ENCODE results near the gene IKZF3. TPM values are rescaled to one million over a fixed set of nuclear protein-coding genes. Genes with fewer than 3 reads are reported as not detected.
"Not testable (repeated sequence)": the region's sequence is repeated elsewhere in the genome, so short reads cannot be mapped to it uniquely, and the experiment has no call there.

The IKZF3 gene
- total RNA-seq, 1 donor from 2014 or later: 0.51 TPM

GRCh38 chr17:39738983-39739884, 124.9 kb downstream of the IKZF3 start:
- peak; percentile 61 for DNase-seq

DNA sequence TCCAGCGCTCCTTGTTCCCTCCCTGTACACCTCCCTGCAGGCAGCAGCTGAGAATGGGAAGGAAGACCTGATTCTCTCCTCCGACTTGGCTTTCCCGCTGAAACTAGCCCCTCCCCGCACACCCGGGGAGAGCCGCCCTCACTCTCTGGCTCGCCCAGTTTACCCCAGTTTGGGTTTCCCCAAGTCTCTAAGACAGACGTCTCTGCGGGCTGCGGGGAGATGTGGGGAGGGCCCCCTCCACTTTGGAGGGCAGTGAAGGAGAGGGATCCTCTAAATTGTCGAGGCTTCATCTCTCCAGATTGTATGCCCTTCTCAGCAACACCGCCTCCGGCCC, 125.6 kb downstream of the IKZF3 start:
- no peak for DNase-seq

- no peak for DNase-seq
Measured at GRCh38 chr17:39737760-39738567, 126.1 kb downstream of the IKZF3 start, which contains the start of gene GRB7. TSS of gene GRB7 (plus strand) at chr17:39737938. CDS start at chr17:39742302, 4,364 bp downstream.

DNA sequence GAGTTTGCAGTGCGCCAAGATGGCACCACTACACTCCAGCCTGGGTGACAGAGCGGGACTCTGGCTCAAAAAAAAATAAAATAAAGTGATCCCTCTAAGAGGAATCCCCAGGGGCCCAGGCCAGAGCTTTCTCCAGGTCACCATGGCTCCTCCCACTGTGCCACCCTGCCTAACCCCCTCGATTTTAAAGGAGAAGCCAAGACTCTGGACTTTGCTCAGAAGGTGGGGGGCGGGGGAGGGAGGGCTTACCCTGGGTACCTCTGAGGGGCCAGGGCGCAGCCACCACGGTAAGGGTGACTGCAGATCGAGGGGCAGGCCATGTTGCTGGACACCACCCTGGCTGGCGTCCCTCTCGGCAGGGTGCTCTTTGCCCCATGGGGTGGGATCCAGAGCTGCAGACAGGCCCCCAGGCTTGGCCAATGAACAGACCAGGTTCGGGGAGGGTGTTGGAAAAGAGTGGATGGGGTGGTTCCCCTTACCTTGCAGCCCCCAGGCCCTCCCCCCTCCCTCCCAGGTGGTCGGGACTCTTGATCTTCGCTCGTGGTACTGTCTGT, 126.8 kb downstream of the IKZF3 start:
- DNase-seq: no peak

DNA sequence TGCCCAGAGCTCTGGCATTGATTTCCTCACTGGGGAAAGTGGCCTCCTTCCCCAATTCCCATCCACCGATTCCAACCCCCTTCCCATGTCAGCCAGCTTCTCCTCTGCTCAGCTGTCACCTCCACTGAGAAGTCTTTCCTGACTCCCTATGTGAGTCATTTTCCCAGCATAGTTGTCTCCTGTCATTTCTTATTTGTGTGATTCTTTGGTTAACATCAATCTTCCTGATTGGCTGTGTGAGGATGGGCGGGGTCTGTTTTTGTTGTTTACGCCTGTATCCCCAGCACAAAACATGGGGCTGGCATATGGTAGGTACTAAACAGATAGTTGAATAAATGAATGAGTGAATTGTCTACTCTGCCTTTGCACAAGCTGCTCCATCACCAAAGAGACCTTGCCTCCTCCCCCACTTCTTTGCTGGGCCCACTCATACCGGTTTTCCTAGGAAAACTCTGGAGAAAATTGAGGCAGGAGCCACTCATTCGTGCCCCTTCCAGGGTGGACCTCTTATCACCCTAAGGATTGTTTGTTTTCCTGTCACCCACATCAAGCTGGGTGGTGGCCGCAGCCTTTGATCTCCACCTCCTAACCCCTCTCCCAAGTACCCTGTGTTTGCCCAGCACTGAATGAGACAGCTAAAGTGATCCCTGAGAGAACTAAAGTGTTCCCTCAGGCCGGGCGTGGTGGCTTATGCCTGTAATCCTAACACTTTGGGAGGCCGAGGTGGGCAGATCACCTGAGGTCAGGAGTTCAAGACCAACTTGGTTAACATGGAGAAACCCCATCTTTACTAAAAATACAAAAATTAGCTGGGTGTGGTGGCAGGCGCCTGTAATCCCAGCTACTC, 127.6 kb downstream of the IKZF3 start:
- no peak for DNase-seq

GRCh38 chr17:39735882-39736281, 128.2 kb downstream of the IKZF3 start:
- no peak for DNase-seq

- no peak for DNase-seq
Measured at GRCh38 chr17:39732586-39732985, 131.5 kb downstream of the IKZF3 start.

- peak; percentile 94 for DNase-seq
Measured at GRCh38 chr17:39730095-39730921, 133.8 kb downstream of the IKZF3 start, which contains the start of gene MIEN1. TSS of gene MIEN1 (minus strand) at chr17:39730532. CDS start at chr17:39730495, 37 bp downstream.

DNA sequence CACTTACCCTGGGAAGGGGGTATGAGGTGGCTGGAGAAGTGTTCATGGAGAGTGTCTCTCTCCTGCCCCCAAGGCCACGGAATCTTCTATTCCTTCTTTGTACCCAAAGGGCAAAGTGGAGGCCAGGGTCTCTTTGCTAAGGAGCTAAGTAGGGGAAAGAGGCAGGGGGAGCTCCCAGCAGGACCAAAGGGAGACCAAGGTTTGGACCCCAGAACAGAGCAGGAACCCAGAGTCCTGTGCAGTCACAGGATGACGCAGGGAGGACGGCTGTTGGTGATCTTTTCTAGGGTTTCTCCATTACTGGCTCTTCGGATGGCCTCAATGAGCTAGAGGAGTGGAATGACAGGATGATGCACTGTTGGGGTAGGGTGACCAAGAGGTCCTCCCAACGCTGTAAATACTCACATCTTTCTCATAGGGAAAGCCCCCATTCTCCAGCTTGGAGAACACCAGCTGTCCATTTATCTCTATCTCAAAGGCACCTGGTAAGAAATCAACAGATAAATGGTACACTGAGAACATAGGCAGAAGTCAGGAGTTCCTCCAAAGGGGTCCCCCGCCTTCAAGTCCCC, 134.7 kb downstream of the IKZF3 start:
- DNase-seq: no peak

DNA sequence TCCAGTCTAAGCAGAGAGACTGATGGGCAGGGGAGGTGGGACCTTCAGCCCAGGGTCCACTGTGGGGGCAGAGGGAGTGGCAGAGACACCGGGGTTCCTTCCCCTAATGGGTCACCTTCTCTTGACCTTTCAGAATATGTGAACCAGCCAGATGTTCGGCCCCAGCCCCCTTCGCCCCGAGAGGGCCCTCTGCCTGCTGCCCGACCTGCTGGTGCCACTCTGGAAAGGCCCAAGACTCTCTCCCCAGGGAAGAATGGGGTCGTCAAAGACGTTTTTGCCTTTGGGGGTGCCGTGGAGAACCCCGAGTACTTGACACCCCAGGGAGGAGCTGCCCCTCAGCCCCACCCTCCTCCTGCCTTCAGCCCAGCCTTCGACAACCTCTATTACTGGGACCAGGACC, 136.6 kb downstream of the IKZF3 start:
- DNase-seq: no peak

- DNase-seq: no peak
Measured at GRCh38 chr17:39726617-39727016, 137.5 kb downstream of the IKZF3 start.

- not testable (repeated sequence) for DNase-seq
Measured at GRCh38 chr17:39725923-39726322, 138.2 kb downstream of the IKZF3 start.

- no peak for DNase-seq
Measured at GRCh38 chr17:39724731-39725130, 139.4 kb downstream of the IKZF3 start.

DNA sequence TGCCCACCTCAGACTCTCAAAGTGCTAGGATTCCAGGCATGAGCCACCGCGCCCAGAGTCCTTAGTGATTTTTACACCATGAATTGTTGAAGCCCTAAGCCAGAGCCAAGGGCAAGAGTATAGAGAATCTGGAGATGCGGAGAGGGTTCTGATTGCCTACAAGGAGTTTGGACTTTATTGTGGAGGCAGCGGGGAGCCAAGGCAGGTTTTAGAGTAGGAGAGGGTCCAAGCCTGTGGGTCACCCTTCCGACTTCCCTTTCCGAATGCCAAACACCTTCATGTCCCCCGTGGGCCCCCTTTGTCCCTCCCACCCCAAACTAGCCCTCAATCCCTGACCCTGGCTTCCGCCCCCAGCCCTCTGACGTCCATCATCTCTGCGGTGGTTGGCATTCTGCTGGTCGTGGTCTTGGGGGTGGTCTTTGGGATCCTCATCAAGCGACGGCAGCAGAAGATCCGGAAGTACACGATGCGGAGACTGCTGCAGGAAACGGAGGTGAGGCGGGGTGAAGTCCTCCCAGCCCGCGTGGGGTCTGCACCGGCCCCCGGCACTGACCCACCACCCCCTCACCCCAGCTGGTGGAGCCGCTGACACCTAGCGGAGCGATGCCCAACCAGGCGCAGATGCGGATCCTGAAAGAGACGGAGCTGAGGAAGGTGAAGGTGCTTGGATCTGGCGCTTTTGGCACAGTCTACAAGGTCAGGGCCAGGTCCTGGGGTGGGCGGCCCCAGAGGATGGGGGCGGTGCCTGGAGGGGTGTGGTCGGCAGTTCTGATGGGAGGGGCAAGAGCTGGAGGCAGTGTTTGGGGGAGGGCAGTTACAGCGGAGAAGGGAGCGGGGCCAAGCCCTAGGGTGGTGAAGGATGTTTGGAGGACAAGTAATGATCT, 140.9 kb downstream of the IKZF3 start:
- no peak for DNase-seq

DNA sequence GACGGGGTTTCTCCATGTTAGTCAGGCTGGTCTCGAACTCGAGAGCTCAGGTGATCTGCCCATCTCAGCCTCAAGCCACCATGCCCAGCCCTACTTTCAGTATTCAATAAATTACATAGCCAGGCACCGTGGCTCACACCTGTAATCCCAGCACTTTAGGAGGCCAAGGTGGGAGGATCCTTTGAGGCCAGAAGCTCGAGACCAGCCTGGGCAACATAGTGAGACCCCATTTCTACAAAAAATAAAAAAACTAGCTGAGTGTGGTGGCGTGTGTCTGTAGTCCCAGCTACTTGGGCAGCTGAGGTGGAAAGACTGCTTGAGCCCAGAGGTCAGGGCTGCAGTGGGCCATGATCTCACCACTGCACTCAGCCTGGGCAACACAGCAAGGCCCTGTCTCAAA, 142.0 kb downstream of the IKZF3 start:
- no peak for DNase-seq

- DNase-seq: no peak
Measured at GRCh38 chr17:39719563-39720355, 144.4 kb downstream of the IKZF3 start.

DNA sequence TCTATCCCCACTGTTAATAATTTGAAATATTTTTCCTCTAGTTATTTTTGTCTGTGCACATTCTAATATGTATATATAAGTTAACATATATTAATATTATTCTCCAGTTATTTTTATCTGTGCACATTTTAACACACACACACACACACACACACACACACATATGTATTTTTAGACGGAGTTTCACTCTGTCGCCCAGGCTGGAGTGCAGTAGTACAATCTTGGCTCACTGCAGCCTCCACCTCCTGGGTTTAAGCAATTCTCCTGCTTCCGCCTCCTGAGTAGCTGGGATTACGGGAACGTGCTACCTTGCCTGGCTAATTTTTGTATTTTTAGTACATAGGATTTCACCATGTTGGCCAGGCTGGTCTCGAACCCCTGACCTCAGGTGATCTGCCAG, 146.5 kb downstream of the IKZF3 start:
- no peak for DNase-seq

- no peak for DNase-seq
Measured at GRCh38 chr17:39716879-39717536, 147.1 kb downstream of the IKZF3 start.

Data from tongue (tissue), 2 donors.